ENCODE measurements around the gene MEIKIN.
"Not testable (repeated sequence)": the region's sequence is repeated elsewhere in the genome, so short reads cannot be mapped to it uniquely, and the experiment has no call there.

MEIKIN gene

GRCh38 chr5:131914472-131914871 is 31.0 kb downstream of the MEIKIN start:
- no peak for FAIRE-seq
- no peak for DNase-seq (ENCODE audit: insufficient read length, low spot score)
- TF ChIP-seq, protein P1, sequence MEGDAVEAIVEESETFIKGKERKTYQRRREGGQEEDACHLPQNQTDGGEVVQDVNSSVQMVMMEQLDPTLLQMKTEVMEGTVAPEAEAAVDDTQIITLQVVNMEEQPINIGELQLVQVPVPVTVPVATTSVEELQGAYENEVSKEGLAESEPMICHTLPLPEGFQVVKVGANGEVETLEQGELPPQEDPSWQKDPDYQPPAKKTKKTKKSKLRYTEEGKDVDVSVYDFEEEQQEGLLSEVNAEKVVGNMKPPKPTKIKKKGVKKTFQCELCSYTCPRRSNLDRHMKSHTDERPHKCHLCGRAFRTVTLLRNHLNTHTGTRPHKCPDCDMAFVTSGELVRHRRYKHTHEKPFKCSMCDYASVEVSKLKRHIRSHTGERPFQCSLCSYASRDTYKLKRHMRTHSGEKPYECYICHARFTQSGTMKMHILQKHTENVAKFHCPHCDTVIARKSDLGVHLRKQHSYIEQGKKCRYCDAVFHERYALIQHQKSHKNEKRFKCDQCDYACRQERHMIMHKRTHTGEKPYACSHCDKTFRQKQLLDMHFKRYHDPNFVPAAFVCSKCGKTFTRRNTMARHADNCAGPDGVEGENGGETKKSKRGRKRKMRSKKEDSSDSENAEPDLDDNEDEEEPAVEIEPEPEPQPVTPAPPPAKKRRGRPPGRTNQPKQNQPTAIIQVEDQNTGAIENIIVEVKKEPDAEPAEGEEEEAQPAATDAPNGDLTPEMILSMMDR (IDR thresholded peaks at IDR 0.05; ENCODE audit: insufficient read depth, missing control alignments) = no peak

GRCh38 chr5:131913603-131914002 is 31.9 kb downstream of the MEIKIN start:
- no peak for FAIRE-seq
- TF ChIP-seq, protein P1 (IDR thresholded peaks at IDR 0.05; ENCODE audit: insufficient read depth, missing control alignments) = no peak
- no peak for DNase-seq (ENCODE audit: insufficient read length, low spot score)

GRCh38 chr5:131906668-131907067 is 38.8 kb downstream of the MEIKIN start:
- DNase-seq (ENCODE audit: insufficient read length, low spot score) (no peak), FAIRE-seq (no peak)
- TF ChIP-seq, protein P1 (IDR thresholded peaks at IDR 0.05; ENCODE audit: insufficient read depth, missing control alignments) = no peak

GRCh38 chr5:131902266-131902665 is 43.2 kb downstream of the MEIKIN start:
- DNase-seq (ENCODE audit: insufficient read length, low spot score); FAIRE-seq: not testable (repeated sequence)

GRCh38 chr5:131899686-131900085 is 45.8 kb downstream of the MEIKIN start:
- no peak for DNase-seq (ENCODE audit: insufficient read length, low spot score)
- FAIRE-seq = no peak
- TF ChIP-seq, protein P1 (IDR thresholded peaks at IDR 0.05; ENCODE audit: insufficient read depth, missing control alignments) = no peak

DNA sequence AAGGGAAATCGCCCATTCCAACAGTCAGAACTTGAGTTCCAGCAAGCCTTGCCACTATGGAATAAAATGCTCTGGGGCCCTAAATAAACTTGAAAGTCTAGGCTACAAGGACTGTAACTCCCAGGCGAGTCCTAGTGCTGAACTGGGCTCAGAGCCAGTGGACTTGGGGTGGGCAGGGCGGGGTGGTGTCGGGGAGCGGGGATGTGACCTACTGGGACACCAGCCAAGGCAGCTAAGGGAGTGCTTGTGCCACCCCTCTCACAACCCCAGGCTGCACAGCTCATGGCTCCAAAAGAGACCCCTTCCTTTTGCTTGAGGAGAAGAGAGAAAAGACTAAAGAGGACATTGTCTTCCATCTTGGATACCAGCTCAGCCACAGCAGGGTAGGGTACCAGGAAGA is 61.5 kb downstream of the MEIKIN start:
- TF ChIP-seq, protein P1 (IDR thresholded peaks at IDR 0.05; ENCODE audit: insufficient read depth, missing control alignments) = no peak
- DNase-seq (ENCODE audit: insufficient read length, low spot score) (no peak), FAIRE-seq (no peak)

DNA sequence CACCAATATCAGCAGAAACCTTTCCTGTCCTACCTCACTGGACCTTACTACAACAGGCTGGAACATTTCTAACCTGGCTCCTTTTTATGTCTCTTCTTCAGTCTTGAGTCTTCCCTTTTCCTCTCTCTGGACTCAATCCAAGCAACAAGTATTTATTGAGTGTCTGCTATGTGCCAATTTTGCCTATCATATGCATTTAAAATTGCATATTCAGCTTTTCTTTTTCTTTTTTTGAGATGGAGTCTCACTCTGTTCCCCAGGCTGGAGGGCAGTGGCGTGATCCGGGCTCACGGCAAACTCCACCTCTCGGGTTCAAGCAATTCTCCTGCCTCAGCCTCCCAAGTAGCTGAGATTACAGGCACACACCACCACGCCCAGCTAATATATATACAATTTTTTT is 65.8 kb downstream of the MEIKIN start:
- FAIRE-seq = no peak
- TF ChIP-seq, protein P1 (IDR thresholded peaks at IDR 0.05; ENCODE audit: insufficient read depth, missing control alignments) = no peak
- DNase-seq (ENCODE audit: insufficient read length, low spot score) = no peak

DNA sequence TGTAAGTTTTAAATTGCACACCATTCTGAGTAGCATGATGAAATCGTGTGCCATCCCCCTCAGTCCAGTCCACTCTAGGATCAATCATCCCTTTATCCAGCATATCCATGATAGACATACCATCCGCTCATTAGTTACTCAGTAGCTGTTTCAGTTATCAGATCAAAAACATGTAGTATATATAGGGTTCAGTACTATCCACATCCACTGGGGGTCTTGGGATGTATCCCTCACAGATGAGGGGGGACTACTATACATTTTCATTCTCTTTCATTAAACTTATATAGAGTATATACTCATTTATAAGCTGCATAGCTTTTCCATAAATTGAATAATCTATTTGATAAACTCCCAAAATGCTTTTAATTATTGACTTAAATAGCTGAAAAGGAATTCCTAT is 67.6 kb downstream of the MEIKIN start:
- FAIRE-seq = no peak
- no peak for DNase-seq (ENCODE audit: insufficient read length, low spot score)
- TF ChIP-seq, protein P1 (IDR thresholded peaks at IDR 0.05; ENCODE audit: insufficient read depth, missing control alignments) = no peak

GRCh38 chr5:131871251-131871650 is 74.2 kb downstream of the MEIKIN start:
- DNase-seq (ENCODE audit: insufficient read length, low spot score); FAIRE-seq: not testable (repeated sequence)
